HG03439 (cell line): Measurements from ENCODE around the gene ZNF57.
"Not testable (repeated sequence)": the region's sequence is repeated elsewhere in the genome, so short reads cannot be mapped to it uniquely, and the experiment has no call there.

Experiments used
- ATAC-seq: cut with Tn5 transposase; IDR thresholded peaks from one replicate; pipeline ENCODE4 v1.9.1; 2021; ENCODE audit warnings: mild to moderate bottlenecking, moderate library complexity; ENCODE audit not compliant: unreplicated experiment

ZNF57 gene

DNA sequence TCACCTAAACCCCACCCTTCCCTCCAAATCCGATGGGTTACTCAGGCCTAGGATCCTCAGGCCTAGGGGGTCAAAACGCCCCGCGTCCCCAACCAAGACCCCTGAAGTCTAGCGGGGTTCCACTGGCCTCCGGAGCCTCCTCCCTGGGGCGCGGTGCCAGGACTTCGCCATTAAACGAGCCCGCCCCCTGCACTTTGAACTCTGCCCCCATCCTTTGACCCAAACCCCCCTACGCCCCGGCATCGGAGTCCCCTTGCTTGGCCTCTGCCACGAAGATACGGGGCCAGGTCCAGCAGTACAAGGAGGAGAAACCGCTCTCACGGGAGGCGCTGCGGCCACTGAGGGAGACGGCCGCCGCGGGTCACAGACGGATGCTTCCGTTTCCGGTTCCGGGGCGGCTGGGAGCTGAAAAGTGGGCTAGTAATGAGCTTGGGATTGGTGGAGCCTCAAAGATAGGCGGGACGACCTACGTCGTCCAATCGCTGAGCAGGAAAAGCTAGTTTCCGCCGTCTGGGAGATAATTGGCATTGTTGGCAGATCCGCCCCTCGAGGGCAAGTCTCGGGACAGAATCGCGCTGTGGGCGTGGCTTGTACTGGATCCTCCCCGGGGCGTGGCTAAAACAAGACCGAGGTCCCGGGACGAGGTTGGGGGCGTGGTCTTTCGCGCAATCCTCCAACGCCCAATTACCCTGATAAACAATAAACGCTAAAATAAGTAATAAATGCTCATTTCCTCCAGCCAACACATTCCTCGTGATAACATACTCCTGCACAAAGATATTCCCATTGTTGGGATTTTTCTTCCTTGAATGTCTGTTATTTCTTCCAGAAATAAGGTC lies 49.8 kb downstream of the ZNF57 start:
- ATAC-seq, result peak; percentile 92

DNA sequence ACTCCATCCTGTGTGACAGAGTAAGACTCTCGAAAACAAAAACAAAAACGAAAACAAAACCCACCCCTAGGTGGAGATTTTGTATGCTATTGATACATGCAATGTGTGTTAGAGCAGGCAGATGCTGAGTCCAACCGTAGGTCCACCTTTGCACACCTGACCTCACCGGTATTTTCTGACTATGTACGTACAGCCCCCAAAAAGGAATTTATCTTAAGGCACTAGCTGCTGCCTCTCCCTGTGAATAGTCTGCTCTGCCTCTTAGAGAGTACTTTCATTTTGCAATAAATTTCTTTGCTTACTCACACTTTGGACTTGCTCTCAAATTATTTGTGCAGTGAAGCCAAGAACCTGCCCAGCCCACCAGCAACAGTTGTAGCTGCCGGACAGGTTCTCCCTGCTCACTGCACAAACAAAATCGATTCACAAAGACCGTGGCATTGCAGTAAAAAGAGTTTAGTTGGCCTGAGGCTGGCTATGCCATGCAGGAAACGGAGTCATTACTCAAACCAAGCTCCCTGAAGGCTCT lies 52.3 kb downstream of the ZNF57 start:
- ATAC-seq, result no peak

DNA sequence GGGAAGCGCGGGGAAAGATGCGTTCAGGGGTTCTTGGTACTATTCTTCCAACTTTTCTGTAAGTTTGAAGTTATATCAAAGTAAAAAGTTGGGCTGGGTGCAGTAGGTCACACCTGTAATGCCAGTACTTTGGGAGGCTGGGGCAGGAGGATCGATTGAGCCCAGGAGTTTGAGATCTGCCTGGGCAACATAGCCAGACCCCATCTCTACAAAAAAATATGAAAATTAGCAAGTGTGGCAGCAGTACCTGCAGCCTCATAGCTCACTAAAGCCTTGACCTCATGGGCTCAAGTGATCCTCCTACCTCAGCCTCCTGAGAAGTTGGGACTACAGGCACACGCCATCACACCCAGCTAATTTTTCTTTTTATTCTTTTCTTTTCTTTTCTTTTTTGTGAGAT lies 56.4 kb downstream of the ZNF57 start:
- no peak for ATAC-seq

DNA sequence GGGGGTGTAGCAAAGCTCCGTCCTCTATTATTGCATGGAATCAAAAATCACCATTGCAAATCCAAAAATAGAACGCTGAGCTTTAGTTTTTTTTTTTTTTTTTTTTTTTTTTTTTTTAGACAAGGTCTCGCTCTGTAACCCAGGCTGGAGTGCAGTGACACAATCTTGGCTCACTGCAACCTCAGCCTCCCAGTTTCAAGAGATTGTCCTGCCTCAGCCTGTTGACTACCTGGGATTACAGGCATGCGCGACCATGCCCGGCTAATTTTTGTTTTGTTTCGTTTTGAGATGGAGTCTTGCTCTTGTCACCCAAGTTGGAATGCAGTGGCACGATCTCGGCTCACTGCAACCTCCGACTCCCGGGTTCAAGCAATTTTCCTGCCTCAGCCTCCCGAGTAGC lies 59.4 kb downstream of the ZNF57 start:
- ATAC-seq, result no peak

DNA sequence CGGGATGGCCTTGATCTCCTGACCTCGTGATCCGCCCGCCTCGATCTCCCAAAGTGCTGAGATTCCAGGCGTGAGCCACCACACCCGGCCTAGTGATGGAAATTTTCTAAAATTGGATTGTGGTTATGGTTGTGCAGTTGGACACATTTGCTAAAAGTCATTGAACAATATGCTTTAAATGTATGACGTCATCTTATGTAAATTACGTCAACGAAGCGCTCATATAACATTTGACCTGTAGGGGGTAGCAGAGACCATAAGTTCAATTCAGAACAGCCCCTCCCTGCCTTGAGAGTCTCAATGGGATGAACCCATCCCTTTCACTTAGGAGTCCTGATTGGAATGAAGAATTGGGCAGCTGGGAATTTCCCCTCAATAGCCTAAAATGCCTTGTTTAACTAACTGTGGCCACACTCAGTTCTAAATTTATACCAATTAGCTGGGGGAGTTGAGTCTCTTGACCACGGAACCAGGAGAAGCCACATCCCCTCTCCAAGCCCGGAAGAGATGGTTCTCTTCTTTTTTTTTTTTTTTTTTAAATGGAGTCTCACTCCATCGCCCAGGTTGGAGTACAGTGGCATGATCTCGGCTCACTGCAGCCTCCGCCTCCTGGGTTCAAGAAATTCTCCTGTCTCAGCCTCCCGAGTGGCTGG lies 61.4 kb downstream of the ZNF57 start:
- no peak for ATAC-seq

DNA sequence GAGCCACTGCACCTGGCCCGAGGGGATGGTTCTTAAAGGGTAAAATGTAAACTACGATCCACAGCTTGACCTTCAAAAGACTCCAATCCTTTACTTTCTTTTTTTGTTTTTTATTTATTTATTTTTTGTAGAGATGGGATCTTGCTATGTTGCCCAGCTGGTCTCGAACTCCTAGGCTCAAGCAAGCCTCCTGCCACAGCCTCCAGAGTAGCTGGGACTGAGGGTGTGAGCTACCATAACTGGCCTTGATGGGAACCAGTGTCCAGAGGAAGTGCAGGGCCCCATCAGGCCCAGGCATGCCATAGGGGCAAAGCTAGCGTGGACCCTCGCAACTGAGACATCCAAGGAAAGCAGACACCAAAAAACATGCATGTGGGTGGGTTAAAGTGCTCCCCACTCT lies 62.4 kb downstream of the ZNF57 start:
- no peak for ATAC-seq

DNA sequence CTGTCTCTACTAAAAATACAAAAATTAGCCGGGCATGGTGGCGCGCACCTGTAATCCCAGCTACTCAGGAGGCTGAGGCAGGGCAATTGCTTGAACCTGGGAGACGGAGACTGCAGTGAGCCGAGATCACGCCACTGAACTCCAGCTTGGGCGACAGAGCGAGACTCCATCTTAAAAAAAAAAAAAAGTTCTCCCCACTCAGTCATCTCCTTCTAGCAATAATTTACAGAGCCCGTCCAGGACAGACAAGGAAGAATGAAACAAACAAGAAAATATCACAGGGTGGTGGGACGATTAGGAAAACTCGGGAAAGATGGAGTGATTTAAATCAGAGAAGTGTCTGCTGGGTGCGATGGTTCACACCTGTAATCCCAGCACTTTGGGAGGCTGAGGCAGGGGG lies 62.9 kb downstream of the ZNF57 start:
- not testable (repeated sequence) for ATAC-seq

DNA sequence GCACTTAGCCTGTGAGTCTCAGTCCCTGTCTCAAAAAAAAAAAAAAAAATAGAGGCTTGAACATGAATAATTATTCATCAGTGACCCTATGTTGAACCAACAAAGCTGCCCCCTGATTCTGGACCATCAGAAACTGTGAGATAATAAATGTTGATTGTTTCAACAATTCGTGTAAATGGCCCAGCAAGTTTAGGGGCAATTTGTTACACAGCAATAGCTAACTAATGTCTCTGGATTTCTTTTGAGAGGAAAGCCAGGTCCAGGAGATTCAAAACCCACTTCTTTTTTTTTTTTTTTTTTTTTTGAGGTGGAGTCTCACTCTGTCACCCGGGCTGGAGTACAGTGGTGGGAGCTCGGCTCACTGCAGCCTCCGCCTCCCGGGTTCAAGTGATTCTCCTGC lies 64.1 kb downstream of the ZNF57 start:
- no peak for ATAC-seq

DNA sequence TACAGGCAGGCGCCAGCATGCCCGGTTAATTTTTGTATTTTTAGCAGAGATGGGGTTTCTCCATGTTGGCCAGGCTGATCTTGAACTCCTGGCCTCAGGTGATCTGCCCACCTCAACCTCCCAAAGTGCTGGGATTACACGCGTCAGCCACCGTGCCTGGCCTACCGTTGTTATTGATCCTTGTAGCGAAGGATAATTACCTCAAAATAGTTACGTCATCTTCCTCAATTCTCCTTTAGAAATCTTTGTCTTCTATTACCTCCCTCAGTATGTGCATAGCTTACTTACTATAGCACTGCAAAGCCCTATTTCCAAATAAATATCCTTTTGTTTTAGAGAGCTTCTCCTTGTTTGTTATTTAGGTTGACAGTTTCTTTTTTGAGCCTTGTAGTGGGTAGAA lies 67.2 kb downstream of the ZNF57 start:
- no peak for ATAC-seq
